ENCODE measurements around the gene CENPO.

Gene CENPO

GRCh38 chr2:24839729-24840128 lies 46.5 kb downstream of the CENPO start:
- DNase-seq = no peak

DNA sequence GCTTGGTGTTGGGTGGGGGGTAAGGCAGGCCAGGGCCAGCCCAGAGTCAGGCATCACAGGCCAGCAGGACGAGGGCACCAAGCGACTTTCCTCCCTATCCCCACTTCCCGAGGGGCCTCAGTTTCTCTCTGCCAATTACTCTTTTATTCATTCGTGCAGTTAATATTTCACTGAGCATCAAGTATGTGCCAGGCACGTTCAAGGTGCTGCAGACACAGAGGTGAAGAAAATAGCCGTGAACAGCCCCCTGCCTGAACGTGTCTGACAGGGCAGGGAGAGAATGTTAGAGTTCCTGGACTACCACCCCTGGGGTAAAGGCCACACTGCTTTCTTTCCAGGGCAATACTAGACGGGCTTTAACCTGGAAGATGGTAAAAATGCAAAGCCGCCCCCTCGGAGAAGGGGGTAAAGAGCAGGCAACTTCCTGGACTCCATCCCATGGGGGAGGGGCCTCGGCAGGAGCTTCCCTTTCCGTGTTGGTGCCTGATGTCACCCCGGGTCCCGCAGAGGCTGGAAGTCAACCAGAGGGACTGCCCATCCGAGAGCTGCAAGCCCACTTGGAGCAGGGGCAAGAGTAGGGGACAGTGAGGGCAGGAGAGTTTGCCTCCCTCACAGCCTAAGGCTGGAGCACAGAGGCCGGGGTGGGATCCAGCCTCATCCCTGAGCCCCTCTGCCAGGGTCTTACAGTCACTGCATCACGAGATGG lies 47.1 kb downstream of the CENPO start:
- no peak for DNase-seq

DNA sequence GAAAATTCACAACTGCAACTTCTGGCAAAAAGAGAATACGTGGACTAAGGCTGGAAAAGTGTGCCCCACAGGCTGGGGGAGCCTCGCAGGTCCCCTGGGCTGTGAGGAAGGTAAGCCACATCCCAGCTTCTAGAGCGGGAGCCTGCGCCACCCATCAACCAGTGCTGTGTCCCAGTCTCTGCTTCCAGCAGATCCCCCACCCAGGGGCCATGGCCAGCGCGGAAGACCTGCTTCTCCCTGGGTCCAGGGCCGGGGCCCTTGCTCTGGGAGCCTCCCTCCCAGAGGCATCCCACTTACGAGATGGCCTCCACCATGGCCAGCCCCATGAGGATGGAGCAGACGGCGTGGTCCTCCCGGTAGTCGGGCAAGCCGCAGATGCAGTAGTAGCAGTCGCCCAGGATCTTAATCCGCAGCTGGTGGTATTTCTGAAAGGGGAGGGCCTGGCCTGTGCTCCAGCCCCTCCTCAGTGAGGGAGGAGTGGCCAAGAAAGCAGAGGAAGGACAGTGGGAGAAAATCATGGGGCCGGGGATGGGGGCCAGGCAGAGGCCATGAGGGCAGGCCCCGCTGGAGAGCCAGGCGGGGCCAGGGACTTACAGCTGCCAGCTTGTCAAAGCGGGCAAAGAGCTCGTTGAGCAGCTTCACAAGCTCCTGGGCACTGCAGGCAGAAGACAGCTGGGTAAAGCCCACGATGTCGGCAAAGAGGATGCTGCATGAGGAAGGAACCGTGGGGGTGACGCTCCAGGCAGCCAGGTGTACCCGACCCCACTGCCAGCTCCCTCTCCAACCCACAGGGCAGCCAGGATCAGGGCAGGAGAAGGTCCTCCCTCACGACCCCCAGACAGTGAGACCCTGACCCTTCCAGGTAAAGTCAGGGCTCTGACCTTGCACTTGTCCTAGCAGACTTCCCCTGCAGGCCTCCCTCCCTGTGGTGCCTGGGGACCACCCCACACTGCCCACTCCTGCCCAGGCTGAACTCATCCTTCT lies 48.0 kb downstream of the CENPO start:
- no peak for DNase-seq

- DNase-seq = no peak
These were observed 49.1 kb downstream of the CENPO start for GRCh38 chr2:24842081-24843050.

GRCh38 chr2:24843330-24843860 lies 50.2 kb downstream of the CENPO start:
- DNase-seq = no peak

GRCh38 chr2:24844023-24844685 lies 50.9 kb downstream of the CENPO start:
- DNase-seq = no peak

- DNase-seq = no peak
These were observed 52.5 kb downstream of the CENPO start for GRCh38 chr2:24845691-24846090.

GRCh38 chr2:24850944-24851343 lies 57.7 kb downstream of the CENPO start:
- DNase-seq = no peak

DNA sequence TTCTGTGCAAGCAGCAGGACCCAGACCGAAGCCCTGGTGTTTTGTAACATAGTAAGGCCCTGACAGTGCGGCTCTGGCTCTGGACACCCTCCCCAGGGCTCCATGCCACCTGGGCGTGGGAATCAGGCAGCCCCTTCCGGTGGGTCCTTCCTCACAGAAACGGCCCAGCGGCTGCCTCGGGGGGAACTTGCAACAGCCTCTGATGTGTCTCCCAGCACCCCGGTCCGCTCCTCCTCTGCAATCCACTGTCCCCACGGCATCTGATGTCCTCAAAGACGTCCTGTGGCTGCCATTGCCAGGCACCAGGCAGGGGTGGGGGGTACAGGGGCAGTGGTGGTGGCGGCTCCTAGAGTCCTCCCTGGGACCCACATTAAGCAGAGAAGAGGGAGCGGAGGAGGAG lies 58.8 kb downstream of the CENPO start:
- no peak for DNase-seq

DNA sequence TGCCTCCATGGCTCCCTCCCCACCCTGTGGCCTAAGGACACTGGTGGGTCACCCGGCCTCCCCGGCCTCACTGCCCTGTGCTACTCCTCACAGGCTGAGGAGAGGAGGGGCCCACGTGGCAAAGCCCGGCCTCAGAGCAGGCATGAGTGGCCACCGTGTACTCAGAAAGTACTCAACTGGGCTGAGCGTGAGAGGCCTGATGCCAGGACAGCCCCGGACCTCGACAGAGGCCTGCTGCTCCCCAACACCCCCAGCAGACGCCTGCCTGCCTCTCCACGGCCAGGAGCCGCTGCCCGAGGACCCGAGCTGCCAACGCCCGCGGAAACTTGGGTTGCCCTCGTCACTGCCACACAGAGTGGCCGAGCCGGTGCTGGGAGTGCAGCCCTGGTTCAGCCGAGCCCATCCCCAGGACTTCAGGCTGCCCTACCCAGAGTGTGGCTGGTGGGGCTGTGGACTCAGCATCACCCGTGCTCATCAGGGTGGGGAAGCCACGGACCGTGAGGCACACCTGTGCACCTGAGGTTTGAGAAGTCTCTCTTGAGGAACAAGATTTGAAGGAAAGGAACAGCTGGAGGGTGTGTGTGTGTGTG lies 59.3 kb downstream of the CENPO start:
- DNase-seq = no peak

DNA sequence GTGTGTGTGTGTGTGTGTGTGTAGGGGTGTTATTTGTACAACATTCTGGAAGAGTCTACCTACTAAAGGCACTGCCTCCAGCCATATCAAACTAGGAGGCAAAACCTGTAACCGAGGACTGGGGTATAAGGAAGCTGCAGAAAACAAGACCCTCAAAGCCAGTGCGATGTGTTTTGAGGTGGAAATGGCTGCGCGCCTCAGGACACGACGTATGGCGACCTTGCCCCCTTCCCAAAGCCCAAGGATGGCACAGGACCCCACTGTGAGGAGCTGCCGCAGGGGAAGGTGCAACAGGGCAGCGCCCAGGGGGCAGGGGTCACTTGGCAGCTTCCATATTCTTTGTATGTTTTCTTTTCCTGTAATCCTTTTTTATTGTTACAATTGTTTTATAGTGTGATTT lies 59.8 kb downstream of the CENPO start:
- no peak for DNase-seq

DNA sequence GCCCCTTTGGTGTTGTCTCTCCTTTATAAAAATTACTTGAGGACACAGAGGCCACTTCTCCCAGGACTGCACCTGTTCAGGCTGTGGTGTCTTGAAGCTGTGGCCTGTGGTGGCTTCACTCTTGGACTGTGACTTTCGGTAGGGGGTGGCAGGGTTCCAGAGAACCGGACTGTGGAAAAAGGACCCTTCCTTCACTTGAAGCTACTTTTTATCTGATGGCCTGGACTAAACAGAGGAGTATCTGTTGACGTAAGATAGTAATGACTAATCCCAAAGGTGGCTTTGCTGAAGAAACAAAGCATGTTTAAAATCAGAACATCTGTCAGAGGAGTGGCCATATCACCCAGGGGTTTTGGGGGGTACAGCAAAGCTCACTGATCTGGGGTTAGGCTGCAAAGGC lies 60.8 kb downstream of the CENPO start:
- no peak for DNase-seq

DNA sequence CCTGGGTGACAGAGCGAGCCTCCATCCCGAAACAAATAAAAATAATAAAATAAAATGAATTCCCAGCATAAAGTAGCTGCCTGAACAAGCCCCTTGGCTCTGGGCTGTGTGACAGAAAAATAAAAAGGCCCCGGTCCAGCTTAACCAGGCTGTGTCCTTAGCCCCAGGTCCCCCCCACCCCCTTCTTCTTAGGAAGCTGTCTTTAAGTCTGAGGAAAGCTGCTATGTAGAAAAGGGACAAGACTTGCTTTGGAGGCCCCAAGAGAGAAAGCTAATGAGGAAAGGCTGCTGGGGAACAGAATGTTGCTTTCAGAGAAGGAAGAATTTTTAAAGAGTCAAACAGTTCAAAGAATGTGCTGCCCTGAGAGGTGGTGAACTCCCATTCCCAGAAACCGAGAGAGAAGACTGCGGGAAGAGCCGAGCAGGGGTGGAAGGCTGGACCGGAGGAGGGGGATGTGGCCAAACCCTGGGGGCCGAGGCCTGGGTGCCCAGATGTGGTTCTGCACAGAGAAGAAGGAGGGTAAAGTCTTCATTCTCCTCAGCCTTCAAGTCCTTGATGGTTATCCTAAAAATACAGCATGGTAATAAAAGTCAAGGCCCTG lies 61.9 kb downstream of the CENPO start:
- DNase-seq = no peak

DNA sequence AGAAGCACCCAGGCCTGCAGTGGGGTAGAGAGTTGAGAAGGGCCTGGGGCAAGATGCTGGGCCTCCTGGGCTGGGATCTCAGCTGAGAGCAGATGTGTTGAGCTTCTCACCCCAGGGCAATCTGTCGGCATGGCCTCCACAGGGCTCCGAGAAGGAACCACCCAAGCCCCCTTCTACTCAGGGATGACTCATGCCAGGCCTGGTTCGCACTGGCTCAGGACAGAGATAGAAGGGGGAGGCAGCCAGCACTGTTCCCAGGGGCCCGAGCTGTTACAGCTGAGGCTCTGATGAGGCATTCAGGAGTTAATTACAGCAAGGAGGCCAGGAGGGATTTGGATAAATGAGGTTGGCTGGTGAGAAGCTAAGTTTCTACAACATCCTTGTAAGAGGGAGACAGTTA lies 62.5 kb downstream of the CENPO start:
- DNase-seq = no peak

- DNase-seq = no peak
These were observed 63.6 kb downstream of the CENPO start for GRCh38 chr2:24856791-24857211.

DNA sequence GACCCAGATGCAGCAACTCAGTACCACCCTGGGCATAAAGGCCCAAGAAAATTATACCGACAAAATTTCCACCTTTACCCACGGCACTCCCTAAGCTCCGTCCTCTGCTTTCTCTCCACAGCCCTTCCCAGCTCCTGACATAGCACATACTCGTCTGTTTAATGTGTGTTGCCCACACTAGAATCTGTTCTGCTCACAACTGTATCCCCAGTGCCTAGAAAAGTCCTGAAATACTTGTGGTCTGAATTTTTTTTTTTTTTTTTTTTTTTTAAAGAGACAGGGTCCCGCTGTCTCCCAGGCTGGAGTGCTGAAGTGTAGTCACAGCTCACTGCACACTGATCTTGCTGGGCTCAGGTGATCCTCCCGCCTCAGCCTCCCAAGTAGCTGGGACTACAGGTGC lies 64.5 kb downstream of the CENPO start:
- DNase-seq = no peak

DNA sequence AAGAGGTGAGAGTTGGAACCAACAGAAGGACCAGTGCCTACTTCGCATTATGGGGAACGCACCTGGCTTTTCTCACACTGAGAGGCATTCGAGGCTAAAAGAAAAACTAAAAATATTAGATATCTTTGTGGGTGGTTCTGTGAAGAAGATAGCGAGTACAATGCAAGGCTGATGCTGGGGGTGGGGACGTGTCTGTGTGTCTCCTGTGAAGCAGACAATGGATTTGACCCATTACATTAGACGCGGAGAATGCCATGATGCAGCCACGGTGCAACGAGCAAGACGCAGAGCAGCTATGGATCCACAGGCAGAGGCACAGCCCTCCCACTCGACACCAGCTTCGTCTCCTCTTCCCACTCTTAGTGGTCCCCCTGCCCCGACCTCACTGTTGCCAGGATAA lies 65.8 kb downstream of the CENPO start:
- no peak for DNase-seq

DNA sequence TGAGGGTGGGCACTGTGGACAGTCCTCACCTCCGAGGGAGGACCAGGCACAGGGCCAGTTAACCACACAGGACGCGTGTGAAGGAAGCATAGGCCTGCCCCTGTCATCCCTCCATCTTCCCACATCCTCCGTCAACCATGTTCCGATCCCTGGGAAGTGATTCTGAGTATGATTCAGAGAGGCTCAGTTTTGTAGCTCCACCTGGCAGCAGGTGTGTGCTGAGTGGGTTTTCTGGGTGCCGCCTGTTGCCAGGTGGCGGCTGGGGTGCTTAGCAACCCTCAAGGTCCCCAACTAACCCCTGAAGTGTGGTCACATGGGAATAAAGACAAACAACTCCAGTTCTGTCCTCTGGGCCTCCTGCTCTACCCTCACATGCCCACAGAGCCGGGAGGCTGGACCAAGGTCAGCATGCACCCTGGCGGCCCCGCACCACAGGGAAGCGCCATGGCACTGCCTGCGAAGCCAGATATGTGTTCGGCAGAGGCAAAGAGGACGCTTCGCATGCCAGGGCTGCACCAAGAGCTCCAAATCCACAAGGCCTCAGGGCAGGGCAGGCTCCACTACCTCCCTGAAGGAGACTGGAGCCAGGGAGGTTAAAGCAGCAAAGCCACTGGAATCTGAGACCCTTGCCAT lies 66.9 kb downstream of the CENPO start:
- no peak for DNase-seq

GRCh38 chr2:24860631-24861030 lies 67.4 kb downstream of the CENPO start:
- no peak for DNase-seq

DNA sequence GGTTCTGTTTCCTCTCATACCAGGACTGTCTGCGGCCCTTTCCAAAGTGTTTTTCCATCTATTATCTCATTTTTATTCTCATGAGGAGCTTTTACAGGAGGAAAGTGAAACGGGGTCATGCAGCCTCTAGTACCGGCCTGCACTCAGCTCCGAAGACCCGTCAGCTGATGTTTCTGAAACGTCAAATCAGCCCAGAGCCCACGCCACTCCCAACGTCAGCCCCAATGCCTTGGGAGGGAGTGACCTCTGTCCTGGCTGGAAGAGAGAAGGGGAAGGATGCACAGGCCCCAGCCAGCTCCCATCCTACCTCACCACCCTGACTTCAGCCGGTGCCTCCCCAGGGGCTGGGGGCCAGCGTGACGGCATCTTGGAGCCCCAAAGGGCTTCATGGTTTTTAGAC lies 68.3 kb downstream of the CENPO start:
- no peak for DNase-seq

DNA sequence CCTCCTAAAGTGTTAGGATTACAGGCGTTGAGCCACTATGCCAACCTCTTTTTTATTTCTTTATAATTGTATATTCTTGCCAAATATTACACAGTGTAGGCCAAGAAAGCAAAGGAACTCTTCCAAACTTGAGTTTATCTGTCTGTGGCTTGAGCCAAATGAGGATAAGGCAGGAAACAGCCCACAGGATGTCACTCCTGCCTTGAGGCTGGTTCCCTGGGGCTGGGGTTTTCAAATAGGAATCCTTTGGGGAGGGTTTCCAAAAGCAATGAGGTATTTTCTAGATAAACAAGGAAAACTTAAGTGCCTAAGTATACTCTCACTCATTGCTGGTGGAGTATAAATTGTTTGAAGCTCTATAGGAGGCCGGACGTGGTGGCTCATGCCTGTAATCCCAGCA lies 70.4 kb downstream of the CENPO start:
- no peak for DNase-seq
